ENCODE data around the gene SERF2.
"Not testable (repeated sequence)": the region's sequence is repeated elsewhere in the genome, so short reads cannot be mapped to it uniquely, and the experiment has no call there.

The SERF2 gene

DNA sequence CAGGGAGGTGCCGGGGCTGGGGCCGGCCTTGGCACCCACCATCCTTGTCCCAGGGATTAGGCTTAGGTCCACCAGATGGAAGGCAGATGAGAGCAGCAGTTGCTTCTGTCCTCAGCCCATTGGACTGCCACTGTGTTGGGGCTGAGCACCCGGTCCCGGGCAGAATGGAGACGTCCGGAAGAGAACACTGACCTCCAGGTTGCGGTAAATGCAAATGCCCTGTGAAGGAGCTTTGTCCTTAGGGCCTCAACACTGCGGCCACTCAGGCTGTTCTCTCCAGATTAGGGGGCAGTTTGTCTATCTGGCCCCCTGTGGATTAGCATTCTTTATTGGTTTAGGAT, 7.8 kb downstream of the SERF2 start, which contains the start of gene SERINC4:
Gene SERINC4 (minus strand): TSS at position 276 of the 341 bp plus-strand sequence. CDS start 234 bp downstream, at position 42.
- TF ChIP-seq, protein P1, sequence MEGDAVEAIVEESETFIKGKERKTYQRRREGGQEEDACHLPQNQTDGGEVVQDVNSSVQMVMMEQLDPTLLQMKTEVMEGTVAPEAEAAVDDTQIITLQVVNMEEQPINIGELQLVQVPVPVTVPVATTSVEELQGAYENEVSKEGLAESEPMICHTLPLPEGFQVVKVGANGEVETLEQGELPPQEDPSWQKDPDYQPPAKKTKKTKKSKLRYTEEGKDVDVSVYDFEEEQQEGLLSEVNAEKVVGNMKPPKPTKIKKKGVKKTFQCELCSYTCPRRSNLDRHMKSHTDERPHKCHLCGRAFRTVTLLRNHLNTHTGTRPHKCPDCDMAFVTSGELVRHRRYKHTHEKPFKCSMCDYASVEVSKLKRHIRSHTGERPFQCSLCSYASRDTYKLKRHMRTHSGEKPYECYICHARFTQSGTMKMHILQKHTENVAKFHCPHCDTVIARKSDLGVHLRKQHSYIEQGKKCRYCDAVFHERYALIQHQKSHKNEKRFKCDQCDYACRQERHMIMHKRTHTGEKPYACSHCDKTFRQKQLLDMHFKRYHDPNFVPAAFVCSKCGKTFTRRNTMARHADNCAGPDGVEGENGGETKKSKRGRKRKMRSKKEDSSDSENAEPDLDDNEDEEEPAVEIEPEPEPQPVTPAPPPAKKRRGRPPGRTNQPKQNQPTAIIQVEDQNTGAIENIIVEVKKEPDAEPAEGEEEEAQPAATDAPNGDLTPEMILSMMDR (IDR thresholded peaks at IDR 0.05; ENCODE audit: borderline replicate concordance, control extremely low read depth, extremely low read depth, insufficient read depth, missing control alignments), result no peak
- DNase-seq (ENCODE audit: low spot score), result no peak
- in situ Hi-C loops (cut with MboI; ENCODE audit: low sequenced_read_pairs, unreplicated experiment), result no loop called here

GRCh38 chr15:43800286-43801141, 8.4 kb downstream of the SERF2 start, which contains the start of gene HYPK:
TSS of gene HYPK (plus strand) at chr15:43800599. CDS start at chr15:43800623, 24 bp downstream.
- peak; percentile 89 for DNase-seq (ENCODE audit: low spot score)
- TF ChIP-seq, protein P1 (IDR thresholded peaks at IDR 0.05; ENCODE audit: borderline replicate concordance, control extremely low read depth, extremely low read depth, insufficient read depth, missing control alignments), result no peak
- in situ Hi-C loops (cut with MboI; ENCODE audit: low sequenced_read_pairs, unreplicated experiment), result no loop called here

GRCh38 chr15:43802676-43803075, 10.6 kb downstream of the SERF2 start:
- in situ Hi-C loops (cut with MboI; ENCODE audit: low sequenced_read_pairs, unreplicated experiment); DNase-seq (ENCODE audit: low spot score): not testable (repeated sequence)

DNA sequence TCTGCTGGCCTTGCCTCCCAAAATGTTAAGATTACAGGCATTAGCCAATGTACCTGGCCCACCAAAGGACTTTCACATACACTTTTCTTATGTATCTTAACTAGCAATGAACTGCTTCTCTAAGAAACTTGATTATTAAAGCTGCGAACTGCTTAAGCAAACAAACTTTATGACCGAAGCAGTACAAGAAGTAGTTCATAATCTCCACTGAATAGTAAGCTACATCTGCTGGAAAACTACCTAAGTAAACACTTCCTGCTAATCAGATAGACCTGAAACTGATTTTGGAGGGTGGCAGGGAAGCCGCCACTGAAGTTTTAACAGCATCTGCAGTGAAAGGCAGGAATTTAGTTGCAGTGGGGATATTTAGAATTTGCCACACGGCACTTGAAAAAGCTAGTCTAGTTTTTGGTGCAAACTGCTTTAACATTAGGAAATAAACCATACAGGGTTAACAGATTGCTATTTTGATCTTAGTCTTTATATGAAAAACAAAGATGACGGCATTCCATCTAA, 16.4 kb downstream of the SERF2 start:
- TF ChIP-seq, protein P1 (IDR thresholded peaks at IDR 0.05; ENCODE audit: borderline replicate concordance, control extremely low read depth, extremely low read depth, insufficient read depth, missing control alignments), result no peak
- no peak for DNase-seq (ENCODE audit: low spot score)
- in situ Hi-C loops (cut with MboI; ENCODE audit: low sequenced_read_pairs, unreplicated experiment), result no loop called here

DNA sequence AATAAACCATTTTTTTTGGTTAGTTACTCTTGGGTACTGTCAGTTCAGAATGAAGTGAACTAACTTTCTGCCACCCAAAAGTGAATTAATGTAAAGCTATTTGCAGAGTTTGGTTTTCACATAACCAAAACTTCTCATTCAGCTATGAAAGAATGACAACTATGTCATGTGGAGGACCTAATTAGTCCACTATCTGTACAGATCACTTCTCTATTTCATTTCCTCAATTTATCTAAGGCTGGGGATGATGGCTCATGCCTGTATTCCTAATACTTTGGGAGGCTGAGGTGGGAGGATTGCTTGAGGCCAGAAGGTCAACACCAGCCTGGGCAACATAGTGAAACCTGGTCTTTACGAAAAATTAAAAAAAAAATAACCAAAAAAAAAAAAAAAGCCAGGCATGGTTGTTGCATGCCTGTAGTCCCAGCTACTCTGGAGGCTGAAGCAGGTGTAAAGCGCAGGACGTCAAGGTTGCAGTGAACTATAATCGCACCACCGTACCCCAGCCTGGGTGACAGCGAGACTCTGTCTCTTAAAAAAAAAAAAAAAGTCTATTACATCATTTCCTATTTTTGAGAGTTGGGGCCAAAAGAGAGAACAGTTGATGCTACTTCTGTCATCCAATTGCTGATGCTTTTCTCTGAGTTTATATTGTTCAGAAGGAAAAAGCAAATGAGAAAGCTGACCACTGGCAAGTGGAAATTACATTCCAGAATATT, 17.0 kb downstream of the SERF2 start:
- TF ChIP-seq, protein P1 (IDR thresholded peaks at IDR 0.05; ENCODE audit: borderline replicate concordance, control extremely low read depth, extremely low read depth, insufficient read depth, missing control alignments), result no peak
- in situ Hi-C loops (cut with MboI; ENCODE audit: low sequenced_read_pairs, unreplicated experiment), result no loop called here
- DNase-seq (ENCODE audit: low spot score), result peak; percentile 65

- in situ Hi-C loops (cut with MboI; ENCODE audit: low sequenced_read_pairs, unreplicated experiment); DNase-seq (ENCODE audit: low spot score): not testable (repeated sequence)
Measured at GRCh38 chr15:43815064-43815463, 22.9 kb downstream of the SERF2 start.

- DNase-seq (ENCODE audit: low spot score), result no peak
- in situ Hi-C loops (cut with MboI; ENCODE audit: low sequenced_read_pairs, unreplicated experiment), result no loop called here
- TF ChIP-seq, protein P1 (IDR thresholded peaks at IDR 0.05; ENCODE audit: borderline replicate concordance, control extremely low read depth, extremely low read depth, insufficient read depth, missing control alignments), result no peak
Measured at GRCh38 chr15:43821505-43821904, 29.4 kb downstream of the SERF2 start.
